MG63 (cell line): ENCODE data around the gene IL17REL. TPM values are rescaled to one million over a fixed set of nuclear protein-coding genes. Genes with fewer than 3 reads are reported as not detected.
A peak's percentile ranks its signal among the peaks of the same experiment; 100 is the strongest.
"Not testable (repeated sequence)": the region's sequence is repeated elsewhere in the genome, so short reads cannot be mapped to it uniquely, and the experiment has no call there.

Source experiments
- DNase-seq: peaks from one replicate; pipeline ENCODE4 v3.0.0-alpha.2; 2020
- H3K27me3 ChIP-seq: fragments of 250-450 bp; sonication (Bioruptor Pico); 2 replicates; pipeline ENCODE4 v1.5.1; 2020; ENCODE audit warnings: mild to moderate bottlenecking, moderate library complexity
- H3K36me3 ChIP-seq: fragments of 250-450 bp; sonication (Bioruptor Pico); 2 replicates; pipeline ENCODE4 v1.5.1; 2020; ENCODE audit warnings: mild to moderate bottlenecking, moderate library complexity
- H3K4me3 ChIP-seq: fragments of 250-450 bp; sonication (Bioruptor Pico); 2 replicates; pipeline ENCODE4 v1.5.1; 2020; ENCODE audit warnings: mild to moderate bottlenecking, moderate library complexity
- H3K9me3 ChIP-seq: fragments of 250-450 bp; sonication (Bioruptor Pico); 2 replicates; pipeline ENCODE4 v1.5.1; 2020; ENCODE audit warnings: mild to moderate bottlenecking, moderate library complexity
- total RNA-seq: library from RNA; depleted of rRNA; stranded (reverse); fragments of >200 nt; shearing (Covaris generic); gene quantifications from 2 replicates; pipeline ENCODE4 v1.2.3, GENCODE V29; 2014; ENCODE audit warnings: low replicate concordance

The IL17REL gene
- total RNA-seq, 1 experiment from 2014 or later: not detected

- not testable (repeated sequence) for H3K27me3 ChIP-seq, H3K4me3 ChIP-seq, H3K36me3 ChIP-seq, DNase-seq
- H3K9me3 ChIP-seq: peaks cover 19% of the 10 kb centered on the region
These were observed 22.7 kb downstream of the IL17REL start for GRCh38 chr22:49989826-49990225.

- Histone ChIP-seq H3K27me3 (no peaks in the 10 kb centered on the region), H3K36me3 (no peaks in the 10 kb centered on the region)
These were observed 26.2 kb downstream of the IL17REL start for GRCh38 chr22:49986325-49986724.

GRCh38 chr22:49983148-49984042 lies 29.2 kb downstream of the IL17REL start:
- H3K4me3 ChIP-seq: no peak overlapping the region

More at GRCh38 chr22:49986325-49986724, 26.2 kb downstream of the IL17REL start:
- Histone ChIP-seq H3K4me3 (no peak overlapping the region), H3K9me3 (peaks cover 18% of the 10 kb centered on the region)
- no peak for DNase-seq

GRCh38 chr22:49981799-49982198 lies 30.8 kb downstream of the IL17REL start:
- H3K36me3 ChIP-seq, H3K27me3 ChIP-seq, DNase-seq, H3K4me3 ChIP-seq: not testable (repeated sequence)
- H3K9me3 ChIP-seq: peaks cover 16% of the 10 kb centered on the region

More at GRCh38 chr22:49983148-49984042, 29.2 kb downstream of the IL17REL start:
- DNase-seq: no peak
- peaks cover 17% of the 10 kb centered on the region for H3K9me3 ChIP-seq
- no peaks in the 10 kb centered on the region for H3K36me3 ChIP-seq
- H3K27me3 ChIP-seq: no peaks in the 10 kb centered on the region

GRCh38 chr22:49979587-49980264 lies 32.8 kb downstream of the IL17REL start:
- Histone ChIP-seq H3K9me3 (peaks cover 3% of the 10 kb centered on the region; the same call in 1 of the 2 replicates), H3K27me3 (no peaks in the 10 kb centered on the region), H3K4me3 (no peak overlapping the region), H3K36me3 (no peaks in the 10 kb centered on the region)
- no peak for DNase-seq

- no peaks in the 10 kb centered on the region for H3K27me3 ChIP-seq
- peaks cover 3% of the 10 kb centered on the region; the same call in 1 of the 2 replicates for H3K9me3 ChIP-seq
- DNase-seq: no peak
- H3K4me3 ChIP-seq: no peak overlapping the region
- no peaks in the 10 kb centered on the region for H3K36me3 ChIP-seq
These were observed 35.0 kb downstream of the IL17REL start for GRCh38 chr22:49977578-49977977.

GRCh38 chr22:49976439-49977175 lies 36.0 kb downstream of the IL17REL start:
- no peak for DNase-seq
- peaks cover 3% of the 10 kb centered on the region; the same call in 1 of the 2 replicates for H3K9me3 ChIP-seq
- H3K27me3 ChIP-seq: no peaks in the 10 kb centered on the region
- H3K36me3 ChIP-seq: no peaks in the 10 kb centered on the region
- H3K4me3 ChIP-seq: no peak overlapping the region

GRCh38 chr22:49975543-49976389 lies 36.8 kb downstream of the IL17REL start:
- Histone ChIP-seq H3K4me3 (no peak overlapping the region), H3K27me3 (no peaks in the 10 kb centered on the region), H3K36me3 (no peaks in the 10 kb centered on the region), H3K9me3 (peaks cover 3% of the 10 kb centered on the region; the same call in 1 of the 2 replicates)
- no peak for DNase-seq

- H3K27me3 ChIP-seq: no peaks in the 10 kb centered on the region
- H3K9me3 ChIP-seq: no peaks in the 10 kb centered on the region
- H3K36me3 ChIP-seq: no peaks in the 10 kb centered on the region
- no peak for DNase-seq
- H3K4me3 ChIP-seq: no peak overlapping the region
These were observed 39.3 kb downstream of the IL17REL start for GRCh38 chr22:49973018-49973961.

GRCh38 chr22:49972163-49973017 lies 40.2 kb downstream of the IL17REL start:
- Histone ChIP-seq H3K27me3 (no peaks in the 10 kb centered on the region), H3K9me3 (no peaks in the 10 kb centered on the region), H3K36me3 (no peaks in the 10 kb centered on the region), H3K4me3 (no peak overlapping the region)
- DNase-seq: no peak

- no peaks in the 10 kb centered on the region for H3K36me3 ChIP-seq
- H3K4me3 ChIP-seq: peak overlapping the region; percentile 42
- no peaks in the 10 kb centered on the region for H3K27me3 ChIP-seq
- peak; percentile 75 for DNase-seq
- no peaks in the 10 kb centered on the region for H3K9me3 ChIP-seq
These were observed 41.1 kb downstream of the IL17REL start for GRCh38 chr22:49971232-49972162.

GRCh38 chr22:49970528-49971231 lies 41.9 kb downstream of the IL17REL start:
- Histone ChIP-seq H3K4me3 (peak overlapping the region; percentile 42), H3K36me3 (no peaks in the 10 kb centered on the region), H3K27me3 (no peaks in the 10 kb centered on the region), H3K9me3 (no peaks in the 10 kb centered on the region)
- peak; percentile 97 for DNase-seq
